CD14-positive monocyte (primary cell): ENCODE data around the gene SYNPO2. TPM values are rescaled to one million over a fixed set of nuclear protein-coding genes. Genes with fewer than 3 reads are reported as not detected.

ENCODE experiments used
- DNase-seq, 3 donors: peaks; one replicate each; pipeline ENCODE4 v3.0.0-alpha.2; 2011 to 2022
- H2AFZ ChIP-seq: 2 replicates; pipeline ENCODE4 v1.6.0; 2012; ENCODE audit warnings: mild to moderate bottlenecking, low read depth, low read length, inconsistent platforms; ENCODE audit not compliant: insufficient read depth, poor library complexity, severe bottlenecking
- H3K27ac ChIP-seq, 2 donors: 1 replicate in 1 of 2; 2 replicates in 1 of 2; pipeline ENCODE4 v1.5.1; 2012 to 2013; ENCODE audit warnings: low read length in 2 of 2, control low read depth in 1 of 2, inconsistent platforms in 1 of 2, low read depth in 1 of 2, mild to moderate bottlenecking in 1 of 2
- H3K27me3 ChIP-seq, 2 donors: one replicate each; pipeline versions ENCODE4 v1.6.0 to v1.6.1; 2011 to 2013; ENCODE audit warnings: low read length in 2 of 2; ENCODE audit not compliant: control insufficient read depth in 2 of 2, insufficient read depth in 2 of 2
- H3K36me3 ChIP-seq, 2 donors: replicated peaks in 1 of 2; 1 replicate in 1 of 2; 2 replicates in 1 of 2; pipeline versions ENCODE4 v1.5.1 to v1.6.1; 2012 to 2013; ENCODE audit warnings: low read length in 2 of 2, control low read depth in 1 of 2, inconsistent platforms in 1 of 2, mild to moderate bottlenecking in 1 of 2; ENCODE audit not compliant: insufficient read depth in 2 of 2, control insufficient read depth in 1 of 2
- H3K4me1 ChIP-seq, 2 donors: 1 replicate in 1 of 2; 2 replicates in 1 of 2; pipeline versions ENCODE4 v1.5.1 to v1.6.1; 2012 to 2013; ENCODE audit warnings: low read length in 2 of 2, control low read depth in 1 of 2, inconsistent platforms in 1 of 2, mild to moderate bottlenecking in 1 of 2, moderate library complexity in 1 of 2; ENCODE audit not compliant: insufficient read depth in 2 of 2, control insufficient read depth in 1 of 2
- H3K4me2 ChIP-seq: replicated peaks from 2 replicates; pipeline ENCODE3; 2012; ENCODE audit warnings: low read length, moderate library complexity, mild to moderate bottlenecking; ENCODE audit not compliant: poor library complexity, severe bottlenecking; ENCODE audit errors: extremely low read depth
- H3K4me3 ChIP-seq, 3 experiments: fragments of 200-600 bp in 1 of 3; sonication (generic) in 1 of 3; replicated peaks in 1 of 3; 1 replicate in 2 of 3; 2 replicates in 1 of 3; pipeline ENCODE4 v1.5.1; 2011 to 2013; ENCODE audit warnings: low read length in 3 of 3, mild to moderate bottlenecking in 3 of 3, control low read depth in 2 of 3, low read depth in 2 of 3, inconsistent platforms in 1 of 3, moderate library complexity in 1 of 3
- H3K79me2 ChIP-seq: 2 replicates; pipeline ENCODE4 v1.6.0; 2012; ENCODE audit warnings: mild to moderate bottlenecking, control low read depth, inconsistent platforms, low read length, moderate library complexity; ENCODE audit not compliant: insufficient read depth
- H3K9ac ChIP-seq: 2 replicates; pipeline ENCODE4 v1.6.0; 2017; ENCODE audit warnings: low read length, mild to moderate bottlenecking; ENCODE audit not compliant: insufficient read depth, poor library complexity, severe bottlenecking
- H3K9me3 ChIP-seq, 2 donors: replicated peaks in 1 of 2; 1 replicate in 1 of 2; 2 replicates in 1 of 2; pipeline versions ENCODE4 v1.5.1 to v1.6.1; 2012 to 2013; ENCODE audit warnings: low read length in 2 of 2, control low read depth in 1 of 2; ENCODE audit not compliant: control insufficient read depth in 1 of 2, insufficient read depth in 1 of 2
- H4K20me1 ChIP-seq: 2 replicates; pipeline ENCODE4 v1.6.0; 2012; ENCODE audit warnings: mild to moderate bottlenecking, low read length, control low read depth, moderate library complexity; ENCODE audit not compliant: insufficient read depth
- H3K27ac Mint-ChIP-seq, 7 donors: one replicate each; pipeline ENCODE4 v1.8.0; 2020; ENCODE audit warnings: mild to moderate bottlenecking in 7 of 7, mixed read lengths in 7 of 7, moderate library complexity in 6 of 7, inconsistent platforms in 2 of 7
- H3K27me3 Mint-ChIP-seq, 3 donors: one replicate each; pipeline ENCODE4 v1.8.0; 2021 to 2022; ENCODE audit warnings: low read depth in 3 of 3, mild to moderate bottlenecking in 3 of 3, mixed read lengths in 3 of 3, moderate library complexity in 3 of 3, inconsistent platforms in 1 of 3
- H3K36me3 Mint-ChIP-seq, 2 donors: one replicate each; pipeline ENCODE4 v1.8.0; 2020; ENCODE audit warnings: mixed read lengths in 2 of 2, inconsistent platforms in 1 of 2, mild to moderate bottlenecking in 1 of 2
- H3K4me1 Mint-ChIP-seq: one replicate; pipeline ENCODE4 v1.8.0; 2020; ENCODE audit warnings: mild to moderate bottlenecking, mixed read lengths
- H3K4me3 Mint-ChIP-seq, 2 donors: one replicate each; pipeline ENCODE4 v1.8.0; 2020; ENCODE audit warnings: mild to moderate bottlenecking in 2 of 2, mixed read lengths in 2 of 2, moderate library complexity in 1 of 2
- H3K9me3 Mint-ChIP-seq, 7 donors: one replicate each; pipeline ENCODE4 v1.8.0; 2020 to 2022; ENCODE audit warnings: mixed read lengths in 7 of 7, mild to moderate bottlenecking in 6 of 7, moderate library complexity in 6 of 7, inconsistent platforms in 2 of 7
- CTCF ChIP-seq: fragments of 200-600 bp; IDR thresholded peaks from one replicate; pipeline ENCODE4 v1.8.0; 2022; ENCODE audit warnings: antibody characterized with exemption, mild to moderate bottlenecking
- WGBS: methylation state at CpG from one replicate; pipeline ENCODE4 v1.1.5; 2013; ENCODE audit warnings: missing lambda C conversion rate; ENCODE audit not compliant: insufficient coverage; 5-methylcytosine and 5-hydroxymethylcytosine counted together
- intact Hi-C, 2 donors: fragments of 100-400 bp; cut with micrococcal nuclease; formaldehyde crosslinking; loops; one replicate each; pipeline versions ENCODE4 v1.15.0 to v1.15.1; 2023
- polyA plus RNA-seq, 3 donors: library from polyadenylated mRNA; depleted of rRNA in 1 of 3; unstranded in 2 of 3; stranded (reverse) in 1 of 3; fragments of 300-500 nt in 2 of 3; fragments of >200 nt in 1 of 3; fragmentation: Illumina TruSeq in 2 of 3; gene quantifications; 1 replicate in 2 of 3; 2 replicates in 1 of 3; pipeline ENCODE4 v1.2.3, GENCODE V29; 2012 to 2021

SYNPO2 gene
- polyA plus RNA-seq, 3 donors = 0.04 TPM; not detected in 2

- Histone ChIP-seq H3K27me3 (no peaks in the 10 kb centered on the region), H3K27ac (no peak overlapping the region), H3K9me3 (no peaks in the 10 kb centered on the region), H3K4me2 (no peak overlapping the region), H3K9ac (no peak overlapping the region), H3K4me1 (peaks cover 22 to 26% of the 10 kb centered on the region in 2 donors), H3K79me2 (no peaks in the 10 kb centered on the region), H2AFZ (no peak overlapping the region), H3K36me3 (no peaks in the 10 kb centered on the region), H4K20me1 (no peaks in the 10 kb centered on the region), H3K4me3 (no peak overlapping the region)
- H3K27ac Mint-ChIP-seq = peak overlapping the region in 4 of 7 donors; percentile 5 to 66 (median 49)
- no CpG with 5 or more reads among the region's 1 CpG for WGBS
- H3K9me3 Mint-ChIP-seq = peaks cover 0 to 3% (median 0%) of the 10 kb centered on the region in 7 donors
- peaks cover 0 to 3% (median 3%) of the 10 kb centered on the region in 3 donors for H3K27me3 Mint-ChIP-seq
- TF ChIP-seq CTCF = no peak
- peaks cover 32% of the 10 kb centered on the region for H3K4me1 Mint-ChIP-seq
- H3K36me3 Mint-ChIP-seq = no peaks in the 10 kb centered on the region
- intact Hi-C loops = no loop called here
- DNase-seq = peak in 1 of 3 donors; percentile 15
- no peak overlapping the region for H3K4me3 Mint-ChIP-seq
Observed at GRCh38 chr4:119099227-119099810, 210.7 kb downstream of the SYNPO2 start.

- Mint-ChIP-seq H3K4me1 (peaks cover 34% of the 10 kb centered on the region), H3K27me3 (peaks cover 0 to 3% (median 1%) of the 10 kb centered on the region in 3 donors), H3K27ac (peak overlapping the region in 6 of 7 donors; percentile 79 to 93 (median 89)), H3K4me3 (no peak overlapping the region), H3K36me3 (no peaks in the 10 kb centered on the region), H3K9me3 (peaks cover 0 to 3% (median 0%) of the 10 kb centered on the region in 7 donors)
- WGBS = no CpG with 5 or more reads among the region's 1 CpG
- Histone ChIP-seq H3K9ac (no peak overlapping the region), H2AFZ (no peak overlapping the region), H3K4me1 (peaks cover 22 to 26% of the 10 kb centered on the region in 2 donors), H3K36me3 (no peaks in the 10 kb centered on the region), H3K79me2 (no peaks in the 10 kb centered on the region), H3K9me3 (no peaks in the 10 kb centered on the region), H3K27ac (peak overlapping the region; percentile 45 to 65), H3K27me3 (no peaks in the 10 kb centered on the region), H3K4me2 (no peak overlapping the region), H4K20me1 (no peaks in the 10 kb centered on the region), H3K4me3 (no peak overlapping the region)
- DNase-seq = peak; percentile 62 to 84 (median 80)
- intact Hi-C loops = loop anchor here (10.0 kb wide), 2 partner anchors 96 to 114 kb away; partner anchors contain the start of gene USP53 (in 1 of the 2)
- TF ChIP-seq CTCF = no peak
Observed at GRCh38 chr4:119100655-119101054, 212.0 kb downstream of the SYNPO2 start.
